ENCODE data around the gene ST6GALNAC6.
A peak's percentile ranks its signal among the peaks of the same experiment; 100 is the strongest.
"Not testable (repeated sequence)": the region's sequence is repeated elsewhere in the genome, so short reads cannot be mapped to it uniquely, and the experiment has no call there.

Gene ST6GALNAC6

DNA sequence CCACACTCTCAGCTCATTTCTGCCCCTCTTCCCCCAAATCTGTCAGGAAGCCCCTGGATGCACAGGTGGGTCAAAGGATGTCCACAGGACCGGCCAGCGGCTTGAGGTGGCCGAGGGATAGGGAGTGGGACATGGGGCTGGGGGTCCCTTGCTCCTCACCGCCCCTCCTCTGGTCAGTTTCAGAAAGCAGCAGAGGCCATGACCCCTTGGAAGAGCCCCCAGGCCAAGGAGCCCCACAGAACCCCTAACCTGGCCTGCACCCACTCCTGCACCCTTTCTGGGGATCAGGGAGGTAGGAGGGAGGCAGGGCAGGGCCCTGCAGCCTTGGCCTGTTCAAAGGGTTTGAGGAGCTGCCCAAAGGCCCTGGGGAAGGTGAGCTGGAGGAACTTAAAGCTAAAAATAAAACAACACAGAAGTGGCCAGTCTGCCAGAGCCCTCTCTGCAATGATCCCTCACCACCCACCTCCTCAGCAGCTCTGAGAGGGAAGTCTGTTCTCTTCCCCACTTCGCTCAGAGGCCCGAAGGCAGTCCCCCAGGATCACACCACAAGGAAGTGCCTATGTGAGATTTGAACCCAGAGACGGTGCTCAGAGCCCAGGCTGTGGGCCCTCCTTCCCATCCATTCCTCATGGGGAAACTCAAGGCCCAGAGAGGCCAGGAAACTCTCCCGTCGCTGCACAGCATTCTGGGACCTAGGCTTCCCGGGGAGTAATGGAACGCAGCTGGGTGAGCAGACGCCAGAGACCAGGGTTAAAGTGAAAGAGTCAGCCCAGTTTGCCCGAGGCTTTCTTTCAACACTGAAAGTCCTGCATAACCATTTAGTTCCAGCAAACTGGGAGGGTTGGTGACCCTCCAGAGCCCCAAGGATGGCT, 45.9 kb downstream of the ST6GALNAC6 start:
- peak; percentile 29 for DNase-seq

GRCh38 chr9:127852829-127853228, 46.6 kb downstream of the ST6GALNAC6 start:
- no peak for DNase-seq

DNA sequence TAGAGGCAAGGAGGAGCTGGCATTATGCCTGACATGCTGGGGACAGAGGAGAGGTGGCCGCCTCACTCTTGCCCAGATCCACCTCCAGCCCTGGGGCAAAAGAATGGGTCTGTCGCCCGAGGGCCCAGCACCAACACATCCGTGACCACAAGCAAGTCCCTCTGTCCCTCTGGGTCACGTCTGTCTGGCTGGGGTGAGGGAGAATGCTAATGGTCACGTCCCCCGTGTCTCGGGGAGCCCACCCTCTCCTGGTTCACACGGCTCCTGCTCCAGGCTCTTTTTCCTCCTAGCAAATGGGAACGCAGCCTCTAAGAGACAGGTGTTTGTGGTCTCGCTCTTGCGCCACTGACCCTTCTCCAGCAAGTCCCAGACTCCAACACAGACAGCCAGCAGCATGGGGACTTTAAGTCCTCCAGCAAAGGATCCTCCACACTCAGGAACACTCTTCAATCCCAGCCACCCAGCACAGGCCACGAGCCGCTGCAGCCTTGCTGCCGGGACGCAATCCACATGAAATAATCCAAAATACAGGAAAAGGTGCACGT, 49.0 kb downstream of the ST6GALNAC6 start:
- DNase-seq: no peak

- no peak for DNase-seq
Observed at GRCh38 chr9:127848756-127849504, 50.5 kb downstream of the ST6GALNAC6 start.

GRCh38 chr9:127847833-127848755, 51.3 kb downstream of the ST6GALNAC6 start:
- DNase-seq: no peak

GRCh38 chr9:127847178-127847510, 52.3 kb downstream of the ST6GALNAC6 start:
- no peak for DNase-seq

- no peak for DNase-seq
Observed at GRCh38 chr9:127846443-127847177, 52.8 kb downstream of the ST6GALNAC6 start.

GRCh38 chr9:127845619-127846018, 53.8 kb downstream of the ST6GALNAC6 start:
- not testable (repeated sequence) for DNase-seq

DNA sequence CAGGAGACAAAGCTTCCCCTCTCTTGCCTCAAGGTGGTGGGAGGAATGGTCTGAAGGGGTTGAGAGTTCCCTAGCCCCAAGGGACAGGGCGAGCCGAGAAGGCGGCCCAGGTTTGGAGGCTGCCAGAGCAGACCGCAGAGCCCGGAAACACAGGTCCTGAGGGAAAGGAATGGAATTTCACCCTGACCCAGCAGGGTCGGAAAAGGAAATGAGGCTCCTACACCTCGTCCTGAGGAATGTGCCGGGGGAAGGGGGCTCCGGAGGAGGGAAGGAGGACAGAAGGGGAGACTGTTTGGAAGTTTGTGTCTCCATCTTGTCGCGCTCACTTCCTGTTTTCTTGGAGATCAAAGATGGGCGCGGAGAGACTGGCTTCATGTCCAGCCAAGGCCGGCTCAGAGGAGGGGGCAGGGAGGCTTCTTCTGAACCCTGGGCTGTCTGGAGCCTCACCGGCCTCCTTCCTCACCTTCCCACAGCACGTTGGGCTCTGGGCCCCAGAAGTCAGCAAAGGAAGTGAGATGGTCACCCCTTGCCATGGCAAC, 54.5 kb downstream of the ST6GALNAC6 start:
- no peak for DNase-seq

GRCh38 chr9:127841087-127841835, 58.1 kb downstream of the ST6GALNAC6 start:
- no peak for DNase-seq

GRCh38 chr9:127838375-127839078, 60.9 kb downstream of the ST6GALNAC6 start:
- no peak for DNase-seq

DNA sequence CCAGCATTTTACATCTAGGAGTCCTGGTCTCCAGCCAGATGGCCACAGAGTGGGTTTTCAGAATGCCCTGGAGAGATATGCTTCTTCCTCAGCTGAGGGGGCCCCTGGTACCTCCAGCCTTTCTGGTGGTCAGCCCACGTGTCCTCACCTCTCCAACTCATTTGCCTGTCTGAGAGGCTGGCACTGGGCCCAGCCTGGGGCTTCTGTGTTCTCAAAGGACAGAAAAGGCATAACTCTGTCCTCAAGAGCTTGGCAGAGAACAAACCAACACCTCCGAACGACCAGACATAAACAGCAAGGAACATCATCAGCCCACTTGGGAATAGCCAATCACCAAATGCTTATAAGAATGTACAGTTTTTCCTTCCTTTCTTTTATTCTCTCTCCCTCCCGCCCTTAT, 62.1 kb downstream of the ST6GALNAC6 start:
- DNase-seq: no peak

- DNase-seq: not testable (repeated sequence)
Observed at GRCh38 chr9:127836561-127836960, 62.8 kb downstream of the ST6GALNAC6 start.

DNA sequence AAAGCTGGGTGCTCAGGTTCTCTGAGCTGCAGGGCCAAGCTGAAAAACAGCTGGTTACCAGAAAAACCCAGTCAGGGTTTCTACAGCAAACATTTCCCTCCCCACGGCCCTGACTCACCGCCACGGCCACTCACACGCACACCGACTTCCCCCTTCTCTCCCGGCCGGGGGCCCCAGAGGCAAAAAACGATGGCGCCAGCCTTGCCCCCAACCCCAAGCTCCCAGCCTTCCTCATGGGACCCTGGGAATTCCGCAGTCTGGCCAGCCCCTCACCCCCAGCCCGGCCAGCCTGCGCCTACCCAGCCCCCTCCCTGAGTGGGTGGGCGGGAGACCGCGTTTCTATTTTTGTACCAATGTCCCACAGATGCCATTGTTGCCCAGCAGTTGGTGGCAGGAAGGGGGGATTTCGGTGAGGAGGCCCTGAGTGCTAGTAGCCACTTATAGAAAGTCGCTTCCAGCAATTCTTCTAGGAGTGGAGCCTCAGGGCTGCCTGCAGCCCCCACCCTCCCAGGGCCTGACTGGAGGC, 63.3 kb downstream of the ST6GALNAC6 start:
- no peak for DNase-seq

All from CD4-positive, alpha-beta T cell treated with Interleukin-17A for 4 hours (primary cell).